Omental fat pad (tissue), 4 donors: ENCODE results near the gene FCHSD1. TPM values are rescaled to one million over a fixed set of nuclear protein-coding genes. Genes with fewer than 3 reads are reported as not detected.

ENCODE experiments used
- ATAC-seq: fragments of 150-250 bp; one replicate; pipeline ENCODE4 v1.9.1; 2016; ENCODE audit warnings: mild to moderate bottlenecking, moderate library complexity; ENCODE audit not compliant: low FRiP score
- DNase-seq: peaks from one replicate; pipeline ENCODE4 v3.0.0-alpha.2; 2019; ENCODE audit warnings: low spot score
- total RNA-seq, 4 donors: library from RNA; depleted of rRNA; stranded (reverse); fragments of >200 nt; gene quantifications; one replicate each; pipeline ENCODE4 v1.1.0, GENCODE V29; 2016
- TF ChIP-seq, protein P1 (sequence below), 3 donors: fragments of 450-650 bp; IDR thresholded peaks; one replicate each; pipeline ENCODE4 v1.5.1; 2016 to 2017; ENCODE audit warnings: antibody characterized with exemption in 3 of 3, mild to moderate bottlenecking in 3 of 3, moderate library complexity in 2 of 3

The FCHSD1 gene
- total RNA-seq, 4 donors from 2014 or later: 11.2 to 19.7 (median 15.5) TPM

DNA sequence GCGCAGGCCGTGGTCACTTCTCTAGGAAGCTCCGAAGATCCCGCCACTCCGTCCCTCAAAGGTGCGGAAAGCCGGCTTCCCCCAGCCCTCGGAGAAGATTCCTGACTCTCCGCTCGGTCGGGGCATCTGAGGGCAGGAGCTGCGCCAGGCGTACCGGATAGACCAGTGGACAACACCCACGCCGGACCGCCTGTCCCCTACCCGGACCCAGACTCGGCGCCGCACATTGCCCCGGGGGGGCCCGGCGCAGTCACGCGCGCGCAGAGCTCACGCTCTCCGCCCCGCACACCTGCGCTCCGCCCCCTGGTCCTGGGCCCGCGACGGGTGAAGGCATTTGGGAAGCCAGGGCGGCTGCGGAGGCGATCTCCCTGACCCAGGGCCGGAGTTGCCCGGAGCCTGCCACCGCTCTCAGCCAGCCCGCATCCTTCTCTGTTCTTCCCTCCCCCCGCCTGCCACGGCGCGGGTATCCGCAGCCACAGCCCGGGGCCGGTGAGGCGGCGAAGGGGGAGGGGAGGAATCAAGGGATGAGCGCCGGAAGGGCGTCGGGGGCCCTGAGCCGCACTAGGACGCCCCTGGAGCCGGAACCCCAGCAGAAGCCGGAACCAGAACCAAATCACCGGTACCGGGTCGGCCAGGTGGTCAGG, 14.0 kb downstream of the FCHSD1 start:
- DNase-seq (no peak), ATAC-seq (peak; percentile 31)
- TF ChIP-seq, protein P1, sequence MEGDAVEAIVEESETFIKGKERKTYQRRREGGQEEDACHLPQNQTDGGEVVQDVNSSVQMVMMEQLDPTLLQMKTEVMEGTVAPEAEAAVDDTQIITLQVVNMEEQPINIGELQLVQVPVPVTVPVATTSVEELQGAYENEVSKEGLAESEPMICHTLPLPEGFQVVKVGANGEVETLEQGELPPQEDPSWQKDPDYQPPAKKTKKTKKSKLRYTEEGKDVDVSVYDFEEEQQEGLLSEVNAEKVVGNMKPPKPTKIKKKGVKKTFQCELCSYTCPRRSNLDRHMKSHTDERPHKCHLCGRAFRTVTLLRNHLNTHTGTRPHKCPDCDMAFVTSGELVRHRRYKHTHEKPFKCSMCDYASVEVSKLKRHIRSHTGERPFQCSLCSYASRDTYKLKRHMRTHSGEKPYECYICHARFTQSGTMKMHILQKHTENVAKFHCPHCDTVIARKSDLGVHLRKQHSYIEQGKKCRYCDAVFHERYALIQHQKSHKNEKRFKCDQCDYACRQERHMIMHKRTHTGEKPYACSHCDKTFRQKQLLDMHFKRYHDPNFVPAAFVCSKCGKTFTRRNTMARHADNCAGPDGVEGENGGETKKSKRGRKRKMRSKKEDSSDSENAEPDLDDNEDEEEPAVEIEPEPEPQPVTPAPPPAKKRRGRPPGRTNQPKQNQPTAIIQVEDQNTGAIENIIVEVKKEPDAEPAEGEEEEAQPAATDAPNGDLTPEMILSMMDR (IDR thresholded peaks at IDR 0.05): no peak

DNA sequence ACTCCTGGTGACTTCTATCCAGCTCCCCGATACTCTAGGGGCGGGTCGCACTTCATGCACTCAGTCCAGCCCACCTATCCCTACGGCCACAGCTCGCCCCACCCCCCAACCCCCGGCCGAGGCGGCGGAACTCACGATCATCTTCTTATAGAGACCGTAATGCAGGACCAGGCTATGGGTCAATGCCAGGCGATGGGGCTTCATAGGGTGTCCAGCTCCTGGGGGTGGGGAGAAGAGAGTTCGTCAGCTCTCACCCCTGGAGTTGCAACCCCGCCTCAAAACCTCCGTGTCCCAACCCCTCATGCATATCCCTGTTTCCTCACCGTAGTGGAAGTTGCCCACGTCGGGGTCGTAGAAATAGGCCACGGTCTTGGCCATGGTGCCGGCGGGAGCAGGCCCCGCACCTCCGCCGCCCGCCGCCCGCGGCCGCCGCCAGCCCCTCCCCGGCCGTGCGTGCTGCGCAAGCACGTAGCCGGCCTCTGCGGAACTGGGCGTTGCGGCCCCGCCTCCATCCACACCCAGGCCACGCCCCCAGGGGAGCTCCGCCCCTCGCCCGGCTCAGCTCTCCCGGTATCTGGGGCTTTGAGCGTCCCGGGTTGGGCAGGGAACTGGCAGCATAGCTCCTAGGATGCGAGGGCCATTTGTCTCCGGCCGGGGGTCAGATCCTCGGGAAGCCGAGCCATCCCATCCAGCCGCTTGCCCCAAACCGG, 14.7 kb downstream of the FCHSD1 start, which contains the start of the genes HDAC3 and RELL2:
Gene HDAC3 (minus strand): TSS at position 437 of the 710 bp plus-strand sequence. CDS start 59 bp downstream, at position 378.
Gene RELL2 (plus strand): TSS at position 585 of the 710 bp plus-strand sequence. CDS start 1,229 bp downstream, outside the sequence.
- TF ChIP-seq, protein P1 (IDR thresholded peaks at IDR 0.05): no peak
- ATAC-seq: peak; percentile 98

DNA sequence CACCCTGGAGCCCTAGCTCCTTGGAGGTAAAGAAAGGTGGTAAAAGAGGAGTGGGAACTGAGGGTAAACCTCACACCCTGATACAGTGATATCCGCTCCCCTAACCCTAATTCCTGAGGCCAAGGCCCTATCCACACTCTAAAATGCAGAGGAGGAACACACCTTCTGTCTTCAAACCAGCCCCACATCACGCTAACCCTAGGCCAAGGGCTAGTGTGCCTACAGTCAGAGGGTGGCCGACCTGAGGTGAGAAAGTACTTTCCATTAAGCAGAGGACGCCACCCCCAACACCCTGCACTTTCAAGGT, 15.2 kb downstream of the FCHSD1 start:
- TF ChIP-seq, protein P1 (IDR thresholded peaks at IDR 0.05): no peak
- DNase-seq: no peak
- no peak for ATAC-seq

More for the DNA sequence above, 14.7 kb downstream of the FCHSD1 start, which contains the start of the genes HDAC3 and RELL2:
- peak; percentile 77 for DNase-seq

DNA sequence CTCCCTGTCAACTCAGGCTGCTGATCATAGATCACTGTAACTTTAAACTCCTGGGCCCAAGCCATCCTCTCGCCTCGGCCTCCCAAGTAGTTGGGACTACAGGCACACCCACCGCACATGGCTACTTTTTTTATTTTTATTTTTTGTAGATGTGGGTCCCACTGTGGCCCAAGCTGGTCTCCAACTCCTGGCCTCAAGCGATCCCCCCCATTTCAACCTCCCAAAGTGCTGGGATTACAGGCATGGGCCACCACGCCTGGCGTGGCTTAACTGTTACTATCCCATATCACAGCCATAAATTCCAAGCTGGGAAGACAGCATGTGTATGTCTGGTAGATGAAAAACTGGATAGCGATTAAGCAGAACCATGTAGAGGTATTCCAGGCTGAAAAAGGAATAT, 15.6 kb downstream of the FCHSD1 start:
- TF ChIP-seq, protein P1 (IDR thresholded peaks at IDR 0.05): no peak
- no peak for DNase-seq
- ATAC-seq: no peak

DNA sequence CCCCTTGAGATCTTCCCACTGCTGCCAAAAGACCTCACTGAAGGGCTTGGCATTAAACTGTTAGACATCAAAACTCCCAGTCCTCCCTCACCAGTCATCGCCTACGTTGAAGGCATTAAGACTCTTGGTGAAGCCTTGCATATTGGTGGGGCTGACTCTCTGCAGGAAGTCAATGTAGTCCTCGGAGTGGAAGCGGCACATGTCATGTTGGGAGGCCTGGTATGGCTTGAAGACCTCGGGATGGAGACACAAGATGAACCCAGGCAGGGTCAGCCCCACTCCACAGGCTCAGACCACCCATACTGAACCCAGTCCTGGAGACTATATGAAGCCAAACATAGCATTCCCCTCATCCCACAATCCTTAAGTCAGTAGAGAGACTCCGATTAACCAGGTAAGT, 16.5 kb downstream of the FCHSD1 start:
- DNase-seq: no peak
- TF ChIP-seq, protein P1 (IDR thresholded peaks at IDR 0.05): no peak
- ATAC-seq: no peak

DNA sequence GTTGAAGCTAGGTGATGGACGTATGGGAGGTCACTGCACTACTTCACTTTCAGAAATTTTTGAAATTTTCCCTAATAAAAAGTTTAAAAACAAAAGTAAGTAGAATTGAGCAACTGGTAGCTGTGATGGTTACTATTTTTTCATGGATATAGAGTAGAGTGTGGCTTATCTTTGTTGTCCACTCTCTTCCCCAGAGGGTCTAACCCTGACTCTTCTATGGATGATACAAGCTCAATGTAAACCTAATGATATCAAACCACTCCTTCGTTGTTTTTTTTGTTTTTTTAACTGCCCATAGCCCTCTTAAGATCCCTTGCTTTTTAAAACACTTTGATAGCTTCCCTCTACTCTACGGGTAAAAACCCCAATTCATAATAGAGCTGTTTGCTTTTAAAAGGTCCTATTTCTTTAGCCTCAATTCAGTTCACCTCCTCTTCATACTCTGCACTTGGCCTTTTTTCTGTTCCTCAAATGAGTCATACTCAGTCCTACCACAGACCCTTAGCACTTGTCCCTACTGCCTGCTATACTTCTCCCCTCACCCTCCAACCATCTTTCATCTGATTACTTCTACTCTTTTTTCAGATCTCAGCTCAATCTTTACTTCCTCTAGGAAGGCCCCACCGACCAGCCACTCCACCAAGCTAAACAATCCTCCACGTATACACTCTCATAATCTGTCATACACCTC, 17.2 kb downstream of the FCHSD1 start:
- DNase-seq (no peak), ATAC-seq (no peak)
- TF ChIP-seq, protein P1 (IDR thresholded peaks at IDR 0.05): no peak
